Suprapubic skin (tissue), 4 donors: ENCODE results near the gene NME8.

ENCODE experiments used
- CTCF ChIP-seq, 2 donors: fragments of 200-600 bp in 1 of 2; fragments of 450-650 bp in 1 of 2; sonication (generic) in 1 of 2; IDR thresholded peaks; one replicate each; pipeline ENCODE4 v1.5.1; 2016 to 2019; ENCODE audit warnings: antibody characterized with exemption in 2 of 2, mild to moderate bottlenecking in 1 of 2, moderate library complexity in 1 of 2
- POLR2A ChIP-seq, 2 donors: fragments of 450-650 bp; IDR thresholded peaks; one replicate each; pipeline ENCODE4 v1.6.1; 2017; ENCODE audit warnings: antibody characterized with exemption in 2 of 2, mild to moderate bottlenecking in 2 of 2, moderate library complexity in 2 of 2
- POLR2AphosphoS5 ChIP-seq, 3 donors: sonication (generic); formaldehyde crosslinking; IDR thresholded peaks; one replicate each; pipeline ENCODE4 v1.6.1; 2017; ENCODE audit warnings: antibody characterized with exemption in 3 of 3

GRCh38 chr7:37942934-37943610, 94.7 kb downstream of the NME8 start:
- TF ChIP-seq CTCF (IDR thresholded peaks at IDR 0.05) (no peak), POLR2AphosphoS5 (IDR thresholded peaks at IDR 0.05) (no peak), POLR2A (IDR thresholded peaks at IDR 0.05) (no peak)
